Right ventricle myocardium inferior (tissue), 1 donor: ENCODE data around the gene TAS2R46. TPM values are rescaled to one million over a fixed set of nuclear protein-coding genes. Genes with fewer than 3 reads are reported as not detected.
"Not testable (repeated sequence)": the region's sequence is repeated elsewhere in the genome, so short reads cannot be mapped to it uniquely, and the experiment has no call there.

Experiments used
- ATAC-seq: fragments of 200-7000 bp; cut with Tn5 transposase; one replicate; pipeline ENCODE4 v1.9.1; 2020; ENCODE audit warnings: mild to moderate bottlenecking, moderate library complexity
- DNase-seq: peaks from one replicate; pipeline ENCODE4 v3.0.0; 2021; ENCODE audit errors: missing footprints
- intact Hi-C: fragments of 100-400 bp; cut with DNase I; formaldehyde crosslinking; loops from one replicate; pipeline ENCODE4 v1.11.0; 2022
- long read RNA-seq: library from polyadenylated mRNA; unstranded; transcript quantifications from one replicate; pipeline ENCODE4 v2.0.0, GENCODE V29; 2021
- total RNA-seq: library from RNA; stranded (reverse); fragmentation: NEBNext Ultra II Directional; extraction: Animal tissue kit (Norgen Biotek cat#: 25700); gene quantifications from one replicate; pipeline ENCODE4 v1.2.1, GENCODE V29; 2021
- donor health status: DM: no; HTN: yes; CAD: no; lungs with severe emphysema.

TAS2R46 gene, protein sequence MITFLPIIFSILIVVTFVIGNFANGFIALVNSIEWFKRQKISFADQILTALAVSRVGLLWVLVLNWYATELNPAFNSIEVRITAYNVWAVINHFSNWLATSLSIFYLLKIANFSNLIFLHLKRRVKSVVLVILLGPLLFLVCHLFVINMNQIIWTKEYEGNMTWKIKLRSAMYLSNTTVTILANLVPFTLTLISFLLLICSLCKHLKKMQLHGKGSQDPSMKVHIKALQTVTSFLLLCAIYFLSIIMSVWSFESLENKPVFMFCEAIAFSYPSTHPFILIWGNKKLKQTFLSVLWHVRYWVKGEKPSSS
- total RNA-seq = 0.43 TPM
- long read RNA-seq = 0 reads

DNA sequence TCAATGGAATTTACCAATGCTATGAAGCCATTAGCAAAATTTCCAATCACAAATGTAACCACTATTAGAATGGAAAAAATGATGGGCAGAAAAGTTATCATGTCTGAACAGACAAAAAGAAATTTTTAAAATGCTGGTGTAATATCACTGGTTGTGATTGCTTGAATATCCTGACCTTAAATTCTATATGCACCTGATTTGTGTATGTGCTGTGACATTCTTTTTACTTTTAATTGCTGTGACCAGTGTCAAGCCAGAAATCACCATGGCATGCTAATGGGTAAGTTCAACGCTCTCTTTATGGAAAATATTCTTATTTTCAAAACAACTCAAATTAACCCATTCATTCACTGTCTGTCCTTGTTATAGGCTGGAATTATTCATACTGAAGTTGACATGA, at the start of gene TAS2R46:
Gene TAS2R46 (minus strand): TSS at position 101 of the 400 bp plus-strand sequence. CDS start 0 bp downstream, at position 101.
- DNase-seq, ATAC-seq, intact Hi-C loops: not testable (repeated sequence)

DNA sequence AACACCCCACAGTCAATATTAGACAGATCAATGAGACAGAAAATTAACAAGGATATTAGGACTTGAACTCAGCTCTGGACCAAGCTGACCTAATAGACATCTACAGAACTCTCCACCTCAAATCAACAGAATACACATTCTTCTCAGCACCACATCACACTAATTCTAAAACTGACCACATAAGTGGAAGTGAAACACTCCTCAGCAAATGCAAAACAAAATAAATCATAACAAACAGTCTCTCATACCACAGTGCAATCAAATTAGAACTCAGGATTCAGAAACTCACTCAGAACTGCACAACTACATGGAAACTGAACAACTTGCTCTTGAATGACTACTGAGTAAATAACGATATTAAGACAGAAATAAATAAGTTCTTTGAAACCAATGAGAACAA, 49.1 kb upstream of the TAS2R46 start:
- ATAC-seq, DNase-seq, intact Hi-C loops: not testable (repeated sequence)

DNA sequence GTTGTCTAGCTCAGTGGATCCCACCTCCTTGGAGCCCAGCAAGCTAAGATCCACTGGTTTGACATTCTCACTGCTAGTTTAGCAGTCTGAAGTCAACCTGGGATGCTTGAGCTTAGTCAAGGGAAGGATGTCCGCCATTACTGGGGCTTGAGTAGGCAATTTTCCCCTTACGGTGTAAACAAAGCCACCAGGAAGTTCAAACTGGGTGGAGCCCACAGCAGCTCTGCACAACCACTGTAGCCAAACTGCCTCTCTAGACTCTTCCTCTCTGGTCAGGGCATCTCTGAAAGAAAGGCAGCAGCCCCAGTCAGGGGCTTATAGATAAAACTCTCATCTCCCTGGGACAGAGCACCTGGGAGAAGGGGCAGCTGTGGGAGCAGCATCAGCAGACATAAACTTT, 46.8 kb upstream of the TAS2R46 start:
- no peak for DNase-seq
- intact Hi-C loops = no loop called here
- ATAC-seq = no peak

DNA sequence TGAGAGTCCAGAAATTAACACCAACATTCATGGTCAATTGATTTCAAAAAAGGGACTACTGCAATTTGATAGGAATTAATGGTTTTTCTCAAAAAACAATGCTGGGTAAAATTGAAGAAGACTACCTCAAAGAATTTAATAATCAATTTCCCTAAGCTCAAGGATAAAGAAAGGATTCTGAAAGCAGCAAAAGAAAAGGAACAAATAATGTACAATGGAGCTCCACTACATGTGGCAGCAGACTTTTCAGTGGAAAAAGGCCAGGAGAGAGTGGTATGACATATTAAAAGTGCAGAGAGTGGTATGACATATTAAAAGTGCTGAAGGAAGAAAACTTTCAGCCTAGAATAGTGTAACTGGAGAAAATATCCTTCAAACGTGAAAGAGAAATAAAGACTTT, 45.6 kb upstream of the TAS2R46 start:
- intact Hi-C loops = no loop called here
- no peak for ATAC-seq
- no peak for DNase-seq

DNA sequence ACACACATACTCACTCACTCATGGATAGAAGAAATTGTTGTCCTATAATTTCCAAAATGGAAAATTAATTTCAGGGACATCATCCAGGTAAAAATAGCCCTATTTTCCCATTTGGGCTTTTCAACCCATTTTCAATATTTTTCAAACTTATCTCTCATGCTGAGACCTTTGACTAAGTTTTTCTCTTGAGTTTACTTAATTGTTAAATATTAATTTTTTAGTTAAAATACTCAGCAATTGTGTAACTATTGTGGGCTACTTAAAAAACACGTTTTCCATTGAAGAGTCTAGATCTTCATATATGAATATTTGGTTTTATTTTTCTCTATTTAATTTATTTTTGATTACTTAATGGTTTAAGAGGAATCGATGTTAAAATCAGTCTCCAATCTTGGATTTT, 44.2 kb upstream of the TAS2R46 start:
- intact Hi-C loops = no loop called here
- no peak for ATAC-seq
- no peak for DNase-seq

DNA sequence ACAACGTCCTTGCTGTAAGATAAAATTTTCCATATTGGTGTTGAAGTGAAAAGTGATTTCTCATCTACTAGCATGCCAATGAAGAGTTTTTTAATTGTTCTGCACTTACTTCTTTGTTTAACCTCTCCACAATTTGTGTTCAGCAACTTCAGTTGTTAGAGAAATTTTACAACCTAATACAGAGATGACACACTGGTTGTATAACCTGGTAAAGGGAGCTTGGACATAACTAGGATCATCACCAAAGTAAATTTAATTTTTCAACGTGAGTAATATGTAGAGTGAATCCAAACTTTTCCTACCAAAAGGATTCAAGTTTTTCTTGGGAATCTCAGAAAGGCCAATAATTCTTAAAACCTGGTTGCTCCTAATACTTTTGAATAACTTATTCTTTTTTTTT, 43.5 kb upstream of the TAS2R46 start:
- intact Hi-C loops = no loop called here
- DNase-seq (no peak), ATAC-seq (no peak)

DNA sequence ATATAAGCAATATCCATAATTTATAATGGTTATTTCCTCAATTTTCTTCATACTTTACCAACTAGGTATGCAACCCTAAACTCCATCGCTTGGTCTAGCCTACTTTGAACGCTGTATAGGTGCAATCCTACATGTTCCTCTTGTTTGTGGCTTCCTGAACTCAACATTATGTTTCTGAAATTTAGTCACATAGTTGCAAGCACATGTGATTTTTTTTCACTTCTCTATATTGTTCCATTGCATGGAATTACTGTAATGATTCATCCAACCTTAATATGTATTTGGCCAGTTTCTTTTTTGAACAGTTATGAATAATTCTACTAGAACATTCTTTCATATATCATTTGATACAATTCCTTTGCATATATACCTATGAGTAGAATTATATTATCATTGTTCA, 32.8 kb upstream of the TAS2R46 start:
- intact Hi-C loops, ATAC-seq, DNase-seq: not testable (repeated sequence)

DNA sequence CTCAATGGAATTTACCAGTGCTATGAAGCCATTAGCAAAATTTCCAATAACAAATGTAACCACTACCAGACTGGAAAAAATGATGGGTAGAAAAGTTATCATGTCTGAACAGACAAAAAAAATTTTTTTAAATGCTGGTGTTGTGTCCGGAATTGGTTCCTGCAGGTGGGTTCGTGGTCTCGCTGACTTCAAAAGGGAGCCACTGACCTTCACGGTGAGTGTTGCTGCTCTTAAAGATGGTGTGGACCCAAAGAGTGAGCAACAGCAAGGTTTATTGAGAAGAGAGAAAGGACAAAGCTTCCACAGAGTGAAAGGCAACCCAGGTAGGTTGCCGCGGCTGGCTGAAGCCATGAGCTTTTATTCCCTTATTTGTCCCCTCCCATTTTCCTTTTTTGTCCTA, 30.0 kb upstream of the TAS2R46 start, which contains the start of gene TAS2R43:
Gene TAS2R43 (minus strand): TSS at position 186 of the 400 bp plus-strand sequence. CDS start 84 bp downstream, at position 102.
- ATAC-seq (no peak), DNase-seq (no peak)
- intact Hi-C loops = no loop called here

DNA sequence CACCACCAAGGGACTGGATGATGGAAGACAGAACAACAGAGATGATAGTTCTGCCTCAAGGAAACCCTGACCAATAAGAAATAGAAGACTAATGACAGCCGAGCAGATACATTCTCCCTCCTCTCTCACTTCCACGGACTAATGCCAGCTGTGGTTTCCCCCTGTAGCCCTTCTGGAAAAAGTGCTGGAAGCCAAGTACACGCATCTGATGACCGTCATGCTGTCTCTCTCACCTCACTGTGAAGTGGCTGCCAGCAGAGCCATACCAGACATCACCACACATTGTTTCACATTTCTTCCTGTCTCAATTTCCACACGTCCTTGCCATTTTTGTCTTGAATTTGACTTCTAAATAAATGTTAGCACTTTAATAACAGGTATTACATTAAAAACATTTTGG, 27.2 kb upstream of the TAS2R46 start:
- ATAC-seq (no peak), DNase-seq (no peak)
- intact Hi-C loops = no loop called here

DNA sequence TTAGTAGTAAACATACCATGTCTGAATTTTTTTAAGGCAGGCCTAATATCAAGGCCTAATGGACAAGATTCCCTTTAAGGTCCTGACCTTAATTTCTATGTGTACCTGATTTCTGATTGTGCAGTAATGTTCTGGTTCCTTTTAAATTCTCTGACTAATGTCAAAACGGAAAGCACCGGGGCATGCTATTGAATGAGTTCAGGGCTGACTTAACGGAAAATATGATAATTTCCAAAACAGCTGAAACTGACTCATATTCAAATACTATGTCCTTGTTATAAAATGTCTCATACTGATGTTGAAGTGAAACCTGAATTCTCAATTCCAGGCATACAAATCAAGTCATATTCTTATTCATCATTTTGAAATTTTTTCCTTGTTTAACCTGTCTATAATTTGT, 23.3 kb upstream of the TAS2R46 start:
- no peak for DNase-seq
- ATAC-seq = no peak
- intact Hi-C loops = no loop called here

DNA sequence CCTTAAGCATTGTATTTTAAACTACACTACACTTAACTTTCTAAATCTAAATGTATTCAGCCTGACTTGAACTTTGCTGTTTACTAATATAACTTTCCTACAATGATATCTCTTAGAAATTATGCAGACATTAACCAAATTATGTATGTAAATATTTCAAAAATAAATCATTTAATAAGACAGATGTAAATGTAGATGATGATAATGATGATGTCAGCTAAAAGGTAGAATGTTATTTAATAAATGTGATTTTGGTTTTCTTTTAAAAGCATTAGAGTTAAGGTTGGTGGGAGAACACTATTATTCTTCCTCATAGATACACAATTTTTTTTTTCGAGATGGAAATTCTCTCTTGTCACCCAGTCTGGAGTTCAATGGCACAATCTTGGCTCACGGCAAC, 19.9 kb upstream of the TAS2R46 start:
- no peak for ATAC-seq
- intact Hi-C loops = no loop called here
- DNase-seq = no peak

DNA sequence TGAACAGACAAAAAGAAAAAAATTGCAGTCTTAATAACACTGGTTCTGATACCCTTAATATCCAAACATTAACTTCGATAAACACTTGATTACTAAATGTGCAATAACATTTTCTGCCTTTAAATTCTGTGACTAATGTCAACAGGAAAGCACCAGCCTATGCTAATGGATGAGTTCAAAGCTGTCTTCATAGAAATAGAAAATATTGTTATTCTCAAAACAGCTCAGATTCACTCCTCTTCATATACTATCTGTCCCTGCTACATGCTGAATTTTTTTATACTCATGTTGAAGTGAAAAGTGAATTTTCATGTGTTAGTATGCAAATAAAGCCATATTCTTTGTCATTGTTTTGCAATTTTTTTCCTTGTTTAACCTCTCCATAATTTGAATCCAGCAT, 16.2 kb upstream of the TAS2R46 start:
- DNase-seq (no peak), ATAC-seq (no peak)
- intact Hi-C loops = no loop called here

DNA sequence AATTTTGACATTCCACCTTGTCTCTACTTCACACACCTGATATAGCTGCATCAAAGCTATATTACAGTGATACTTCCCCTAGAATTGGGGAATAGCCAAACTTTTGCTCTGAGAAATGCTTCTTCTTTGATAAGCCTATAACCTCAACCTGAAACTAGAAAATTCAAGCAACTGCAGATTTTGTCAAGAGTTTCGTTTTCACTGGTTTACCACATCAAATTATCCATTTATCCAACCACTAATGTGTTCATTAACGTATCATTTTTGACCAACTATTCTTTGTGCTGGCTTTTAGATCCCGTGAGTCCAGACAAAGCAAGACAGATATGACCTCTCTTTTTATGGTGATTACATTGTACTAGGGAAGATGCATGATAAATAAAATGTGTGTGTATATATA, 13.5 kb upstream of the TAS2R46 start:
- DNase-seq = no peak
- ATAC-seq = no peak
- intact Hi-C loops = no loop called here

DNA sequence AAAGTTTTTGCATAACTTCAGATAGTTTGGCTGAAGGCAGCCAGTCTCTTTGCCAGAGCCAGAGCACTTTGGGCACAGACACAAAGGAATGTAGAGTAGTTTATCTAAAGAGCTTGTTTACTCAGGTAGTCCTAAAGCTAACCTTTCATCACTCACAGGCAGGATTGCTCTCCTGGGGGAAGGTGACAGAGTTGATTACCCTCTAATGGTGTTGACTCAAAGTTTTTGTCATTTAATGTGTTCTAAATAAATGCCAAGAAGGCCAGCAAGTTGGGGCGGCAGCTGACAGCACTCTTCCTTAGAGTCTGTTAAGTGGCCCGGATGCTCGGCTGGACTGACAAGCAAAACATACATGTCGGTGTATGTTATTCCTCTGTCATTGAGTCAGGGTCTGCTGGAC, 9.3 kb upstream of the TAS2R46 start:
- DNase-seq (no peak), ATAC-seq (no peak)
- intact Hi-C loops = no loop called here

DNA sequence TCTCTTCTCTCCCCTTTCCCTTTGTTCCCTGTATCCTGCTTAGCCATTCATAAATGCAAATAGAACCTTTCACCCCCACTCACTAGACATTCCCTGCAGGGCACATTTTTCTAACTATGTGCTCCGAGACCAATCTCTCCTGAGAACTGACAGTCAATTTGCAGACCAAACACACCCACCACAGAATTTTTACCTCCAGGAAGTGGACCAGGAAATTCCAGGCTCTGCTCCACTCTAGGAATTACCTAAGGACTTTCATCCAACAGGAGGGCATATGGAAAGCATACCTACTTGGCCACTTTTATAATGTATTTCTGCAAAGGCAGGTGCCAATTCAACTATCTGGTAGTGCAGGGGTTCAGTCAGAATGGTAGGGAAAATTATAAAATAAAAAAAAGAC, 8.9 kb upstream of the TAS2R46 start:
- intact Hi-C loops = no loop called here
- no peak for DNase-seq
- no peak for ATAC-seq

DNA sequence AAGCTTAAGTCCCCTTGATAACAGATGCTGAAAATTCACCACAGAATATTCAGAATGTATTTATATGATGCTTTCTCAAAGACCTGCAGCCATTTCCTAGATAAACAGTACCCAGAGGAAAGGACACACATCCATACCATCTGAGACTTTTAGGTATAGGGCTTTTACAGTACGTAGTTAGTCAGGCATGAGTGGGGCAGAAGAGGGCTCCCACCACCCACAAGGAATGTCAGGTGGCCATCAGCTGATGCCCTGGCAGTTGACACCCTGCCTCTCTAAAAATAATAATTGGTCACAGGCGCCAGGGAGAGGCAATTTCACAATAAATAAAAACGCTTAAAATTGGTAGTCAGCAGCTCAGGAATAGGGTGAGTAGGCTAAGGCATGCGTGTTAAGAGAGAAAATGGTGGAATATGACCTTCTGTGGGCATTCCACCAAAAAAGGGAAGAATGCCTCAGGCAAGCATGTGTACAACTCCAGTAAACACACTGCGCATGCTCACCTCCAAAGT, 7.8 kb upstream of the TAS2R46 start:
- no peak for ATAC-seq
- intact Hi-C loops = loop anchor here (2.0 kb wide), 1 partner anchor 55 kb away; no protein-coding TSS in a partner anchor

DNA sequence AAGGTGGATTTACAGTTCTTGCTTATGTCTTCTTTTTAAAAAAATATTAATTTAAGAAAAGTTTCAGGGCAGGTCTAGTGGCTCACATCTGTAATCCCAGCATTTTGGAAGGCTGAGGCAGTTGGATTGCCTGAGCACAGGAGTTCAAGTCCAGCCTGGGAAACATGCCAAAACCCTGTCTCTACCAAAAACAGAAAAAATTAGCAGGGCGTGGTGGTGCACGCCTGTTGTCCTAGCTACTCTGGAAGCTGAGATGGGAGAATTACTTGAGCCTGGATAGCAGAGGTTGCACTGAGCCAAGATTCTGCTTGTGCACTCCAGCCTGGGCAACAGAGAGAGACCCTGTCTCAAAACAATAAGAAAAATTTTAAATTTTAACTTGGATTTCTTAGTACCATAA, 5.4 kb upstream of the TAS2R46 start:
- intact Hi-C loops = no loop called here
- no peak for DNase-seq
- ATAC-seq = peak; percentile 69

More for the DNA sequence above, 7.8 kb upstream of the TAS2R46 start:
- DNase-seq = no peak

DNA sequence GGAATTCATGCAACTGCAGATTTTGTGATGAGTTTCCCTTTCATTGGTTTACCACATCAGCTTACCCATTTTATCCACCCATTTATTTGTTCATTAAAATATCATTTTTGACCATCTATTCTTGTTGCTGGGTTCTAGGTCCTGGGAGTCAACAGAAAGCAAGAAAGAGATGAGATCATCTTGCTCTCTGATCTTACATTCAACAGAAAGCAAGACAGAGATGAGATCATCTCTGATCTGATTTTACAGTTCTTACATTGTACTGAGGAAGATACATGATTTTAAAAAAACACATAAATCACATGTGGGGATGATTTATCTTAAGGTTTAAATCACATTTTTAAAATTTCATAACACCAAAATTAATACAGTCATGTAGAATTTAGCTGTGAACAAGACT, 2.3 kb downstream of the TAS2R46 start:
- ATAC-seq = no peak
- intact Hi-C loops = no loop called here
- DNase-seq = no peak

DNA sequence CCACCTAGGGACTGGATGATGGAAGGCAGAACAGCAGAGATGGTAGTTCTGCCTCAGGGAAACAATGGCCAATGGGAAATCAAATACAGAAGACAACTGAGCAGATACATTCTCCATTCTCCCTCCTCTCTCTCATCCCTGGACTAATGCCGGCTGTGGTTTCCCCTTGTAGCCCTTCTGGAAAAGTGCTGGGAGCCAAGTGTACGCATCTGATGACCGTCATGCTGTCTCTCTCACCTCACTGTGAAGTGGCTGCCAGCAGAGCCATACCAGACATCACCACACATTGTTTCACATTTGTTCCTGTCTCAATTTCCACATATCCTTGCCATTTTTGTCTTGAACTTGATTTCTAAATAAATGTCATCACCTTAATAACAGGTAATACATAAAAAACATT, 3.1 kb downstream of the TAS2R46 start:
- ATAC-seq = peak; percentile 76
- intact Hi-C loops = no loop called here
- DNase-seq = no peak

DNA sequence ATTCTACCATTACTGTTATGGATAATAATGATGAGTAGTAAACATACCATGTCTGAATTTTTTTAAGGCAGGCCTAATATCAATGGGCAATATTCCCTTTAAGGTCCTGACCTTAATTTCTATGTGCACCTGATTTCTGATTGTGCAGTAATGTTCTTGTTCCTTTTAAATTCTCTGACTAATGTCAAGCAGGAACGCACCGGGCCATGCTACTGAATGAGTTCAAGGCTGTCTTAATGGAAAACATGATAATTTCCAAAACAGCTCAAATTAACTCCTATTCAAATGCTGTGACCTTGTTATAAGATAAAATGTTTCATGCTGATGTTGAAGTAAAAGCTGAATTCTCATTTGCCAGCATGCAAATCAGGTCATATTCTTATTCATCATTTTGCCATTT, 6.8 kb downstream of the TAS2R46 start:
- no peak for DNase-seq
- no peak for ATAC-seq

More for the DNA sequence above, 6.8 kb downstream of the TAS2R46 start:
- intact Hi-C loops = no loop called here
